Esophagus (tissue), 2 donors: ENCODE results near the gene C1orf94. TPM values are rescaled to one million over a fixed set of nuclear protein-coding genes. Genes with fewer than 3 reads are reported as not detected.

Experiments used
- H3K27ac ChIP-seq, 2 donors: one replicate each; pipeline ENCODE4 v1.5.1; 2013; ENCODE audit warnings: low read depth in 2 of 2, mild to moderate bottlenecking in 2 of 2, inconsistent platforms in 1 of 2, low read length in 1 of 2, moderate library complexity in 1 of 2
- H3K27me3 ChIP-seq, 2 donors: one replicate each; pipeline ENCODE4 v1.6.1; 2013; ENCODE audit warnings: low read length in 2 of 2, control low read depth in 1 of 2, mild to moderate bottlenecking in 1 of 2; ENCODE audit not compliant: insufficient read depth in 2 of 2, control insufficient read depth in 1 of 2
- H3K36me3 ChIP-seq, 2 donors: one replicate each; pipeline ENCODE4 v1.6.1; 2013; ENCODE audit warnings: low read length in 1 of 2; ENCODE audit not compliant: control insufficient read depth in 2 of 2, insufficient read depth in 2 of 2
- H3K4me1 ChIP-seq, 2 donors: one replicate each; pipeline ENCODE4 v1.6.1; 2013; ENCODE audit warnings: low read length in 1 of 2; ENCODE audit not compliant: control insufficient read depth in 2 of 2, insufficient read depth in 2 of 2
- H3K4me3 ChIP-seq, 2 donors: one replicate each; pipeline ENCODE4 v1.5.1; 2013; ENCODE audit warnings: low read length in 2 of 2, mild to moderate bottlenecking in 2 of 2, low read depth in 1 of 2, moderate library complexity in 1 of 2
- H3K9me3 ChIP-seq, 2 donors: one replicate each; pipeline ENCODE4 v1.6.1; 2013; ENCODE audit warnings: mild to moderate bottlenecking in 2 of 2, low read depth in 1 of 2, low read length in 1 of 2, moderate library complexity in 1 of 2; ENCODE audit not compliant: control insufficient read depth in 2 of 2, insufficient read depth in 1 of 2
- WGBS, 2 donors: extraction: QIAGEN DNeasy Blood & Tissue Kit; methylation state at CpG; one replicate each; pipeline ENCODE4 v1.1.7; 2013; 5-methylcytosine and 5-hydroxymethylcytosine counted together
- polyA plus RNA-seq, 2 donors: library from polyadenylated mRNA; stranded (reverse); fragments of 200-250 nt; gene quantifications; one replicate each; pipeline ENCODE4 v1.2.3, GENCODE V29; 2013
- donor health status: healthy with polysubstance abuse.
- donor health status: Bipolar disorder and iron deficiency.

C1orf94 gene
- polyA plus RNA-seq, 2 donors = not detected

GRCh38 chr1:34236089-34236488 lies 59.4 kb downstream of the C1orf94 start:
- Histone ChIP-seq H3K36me3 (no peaks in the 10 kb centered on the region), H3K27me3 (no peaks in the 10 kb centered on the region), H3K4me3 (no peak overlapping the region), H3K4me1 (no peaks in the 10 kb centered on the region), H3K9me3 (no peaks in the 10 kb centered on the region), H3K27ac (no peak overlapping the region)
- WGBS, 2 donors = 64 to 67% methylated on average over 6 of the region's 6 CpGs

- WGBS, 2 donors = 38 to 56% methylated on average over 8 of the region's 8 CpGs
- Histone ChIP-seq H3K27ac (no peak overlapping the region), H3K9me3 (no peaks in the 10 kb centered on the region), H3K4me3 (no peak overlapping the region), H3K36me3 (no peaks in the 10 kb centered on the region), H3K4me1 (no peaks in the 10 kb centered on the region), H3K27me3 (no peaks in the 10 kb centered on the region)
These were observed 60.6 kb downstream of the C1orf94 start for GRCh38 chr1:34237151-34237815.

GRCh38 chr1:34245967-34246366 lies 69.3 kb downstream of the C1orf94 start:
- Histone ChIP-seq H3K27me3 (peaks cover 0 to 3% of the 10 kb centered on the region in 2 donors), H3K27ac (no peak overlapping the region), H3K9me3 (no peaks in the 10 kb centered on the region), H3K36me3 (no peaks in the 10 kb centered on the region), H3K4me1 (no peaks in the 10 kb centered on the region), H3K4me3 (no peak overlapping the region)
- 64 to 69% methylated on average over 4 of the region's 4 CpGs for WGBS, 2 donors

GRCh38 chr1:34250342-34250741 lies 73.6 kb downstream of the C1orf94 start:
- no peaks in the 10 kb centered on the region for H3K9me3 ChIP-seq
- no peak overlapping the region for H3K27ac ChIP-seq
- H3K4me3 ChIP-seq = no peak overlapping the region
- H3K36me3 ChIP-seq = no peaks in the 10 kb centered on the region
- 50 to 67% methylated on average over 3 of the region's 3 CpGs for WGBS, 2 donors
- H3K4me1 ChIP-seq = no peaks in the 10 kb centered on the region
- peaks cover 0 to under 1% of the 10 kb centered on the region in 2 donors for H3K27me3 ChIP-seq

- Histone ChIP-seq H3K4me3 (no peak overlapping the region), H3K36me3 (no peaks in the 10 kb centered on the region), H3K27me3 (peaks cover 0 to 4% of the 10 kb centered on the region in 2 donors), H3K27ac (no peak overlapping the region), H3K4me1 (no peaks in the 10 kb centered on the region), H3K9me3 (no peaks in the 10 kb centered on the region)
- 82 to 88% methylated on average over 16 of the region's 16 CpGs for WGBS, 2 donors
These were observed 85.5 kb downstream of the C1orf94 start for GRCh38 chr1:34262023-34262853.

GRCh38 chr1:34262921-34263320 lies 86.2 kb downstream of the C1orf94 start:
- H3K36me3 ChIP-seq = no peaks in the 10 kb centered on the region
- no peak overlapping the region for H3K27ac ChIP-seq
- peaks cover 0 to 4% of the 10 kb centered on the region in 2 donors for H3K27me3 ChIP-seq
- H3K4me3 ChIP-seq = no peak overlapping the region
- H3K4me1 ChIP-seq = no peaks in the 10 kb centered on the region
- no peaks in the 10 kb centered on the region for H3K9me3 ChIP-seq
- WGBS, 2 donors = 63 to 67% methylated on average over 7 of the region's 7 CpGs

GRCh38 chr1:34263406-34263805 lies 86.7 kb downstream of the C1orf94 start:
- H3K27me3 ChIP-seq = peaks cover 0 to 4% of the 10 kb centered on the region in 2 donors

GRCh38 chr1:34265396-34265795 lies 88.7 kb downstream of the C1orf94 start:
- Histone ChIP-seq H3K36me3 (no peaks in the 10 kb centered on the region), H3K4me1 (no peaks in the 10 kb centered on the region), H3K27me3 (peaks cover 0 to 4% of the 10 kb centered on the region in 2 donors), H3K4me3 (no peak overlapping the region), H3K27ac (no peak overlapping the region), H3K9me3 (no peaks in the 10 kb centered on the region)
- 56 to 58% methylated on average over 3 of the region's 3 CpGs for whole genome bisulfite sequencing, 2 donors

More at GRCh38 chr1:34263406-34263805, 86.7 kb downstream of the C1orf94 start:
- no peaks in the 10 kb centered on the region for H3K4me1 ChIP-seq
- H3K27ac ChIP-seq = no peak overlapping the region
- H3K4me3 ChIP-seq = no peak overlapping the region
- H3K9me3 ChIP-seq = no peaks in the 10 kb centered on the region
- no peaks in the 10 kb centered on the region for H3K36me3 ChIP-seq
- 55 to 60% methylated on average over 4 of the region's 4 CpGs for WGBS, 2 donors

- no peaks in the 10 kb centered on the region for H3K9me3 ChIP-seq
- H3K4me3 ChIP-seq = no peak overlapping the region
- H3K27me3 ChIP-seq = peaks cover 3 to 4% of the 10 kb centered on the region in 2 donors
- no peaks in the 10 kb centered on the region for H3K36me3 ChIP-seq
- H3K4me1 ChIP-seq = no peaks in the 10 kb centered on the region
- WGBS, 2 donors = 16 to 21% methylated on average over 16 of the region's 16 CpGs
- H3K27ac ChIP-seq = no peak overlapping the region
These were observed 89.6 kb downstream of the C1orf94 start for GRCh38 chr1:34266127-34266951.
